ENCODE results near the gene S1PR2.
A peak's percentile ranks its signal among the peaks of the same experiment; 100 is the strongest.

Gene S1PR2

DNA sequence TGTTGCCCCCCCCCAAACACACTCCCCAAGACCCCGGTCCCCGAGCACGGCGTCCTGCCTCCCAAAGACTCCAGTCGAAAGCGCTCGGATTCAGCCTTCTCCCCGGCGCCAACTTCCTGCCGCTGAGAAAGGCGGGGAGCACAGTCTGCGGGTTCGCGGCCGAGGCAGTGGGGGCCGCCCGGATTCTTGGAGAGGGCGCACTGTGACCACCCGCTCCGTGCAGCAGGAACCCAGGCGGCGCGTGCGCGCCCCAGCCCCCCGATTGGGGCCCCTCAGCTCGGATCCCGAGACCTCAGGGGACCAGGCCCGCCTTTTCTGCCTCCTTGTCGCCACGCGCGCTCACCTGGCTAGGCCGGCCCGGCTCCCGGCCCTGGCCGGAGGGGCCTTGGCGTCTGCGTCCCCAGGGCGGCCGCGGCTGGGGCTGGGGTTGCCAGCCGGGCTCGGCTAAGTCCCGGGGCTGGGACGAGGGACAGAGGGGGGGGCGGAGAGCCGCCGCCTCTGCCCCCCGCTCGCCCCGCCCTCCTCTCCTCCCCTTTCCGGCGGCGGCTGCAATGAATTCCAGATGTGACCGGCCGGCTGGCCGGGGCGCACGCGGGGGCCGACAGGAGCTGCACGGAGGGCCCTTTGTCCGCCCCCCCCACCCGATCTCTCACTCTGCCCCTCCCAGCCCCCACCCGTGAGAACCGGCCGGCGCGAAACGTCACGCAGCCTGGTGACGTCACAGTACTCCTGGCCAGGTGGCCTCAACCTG is at the start of gene S1PR2:
S1PR2 (minus strand) TSS at position 471 of the 751 bp plus-strand sequence. CDS start 6,426 bp downstream, outside the sequence.
- peak; percentile 67 for DNase-seq (ENCODE audit: low read depth)

DNA sequence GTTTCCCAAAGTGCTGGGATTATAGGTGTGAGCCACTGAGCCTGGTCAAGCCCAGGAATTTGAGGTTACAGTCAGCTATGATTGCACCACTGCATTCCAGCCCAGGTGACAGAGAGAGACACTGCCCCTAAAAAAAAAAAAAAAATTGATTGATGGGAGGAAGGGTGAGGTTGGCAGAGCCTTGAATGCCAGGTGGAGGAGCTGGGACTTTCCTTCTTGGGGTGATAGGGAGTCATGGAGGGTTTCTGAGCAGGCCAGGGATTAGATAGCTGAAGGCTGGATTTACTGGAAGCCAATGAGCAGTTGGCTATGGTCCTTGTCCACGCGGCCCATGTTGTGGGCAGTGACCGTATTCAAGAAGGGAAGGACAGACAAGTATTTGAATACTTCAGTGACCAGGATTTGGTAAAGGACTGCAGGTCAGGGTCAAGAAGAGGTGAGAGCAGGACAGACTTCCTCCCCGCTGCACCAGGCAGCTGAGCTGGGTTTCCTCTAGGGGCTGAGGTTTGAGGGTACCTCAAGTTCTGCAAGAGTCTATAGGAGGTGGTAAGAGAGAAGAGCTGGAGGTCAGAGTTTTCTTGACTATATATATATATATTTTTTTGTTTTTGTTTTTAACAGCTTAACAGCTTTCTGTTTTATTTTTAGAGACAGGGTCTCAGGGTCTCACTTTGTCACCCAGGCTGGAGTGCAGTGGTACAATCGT is 48.8 kb upstream of the S1PR2 start:
- no peak for DNase-seq (ENCODE audit: low read depth)

- no peak for DNase-seq (ENCODE audit: low read depth)
These were observed 47.8 kb upstream of the S1PR2 start for GRCh38 chr19:10278935-10279334.

DNA sequence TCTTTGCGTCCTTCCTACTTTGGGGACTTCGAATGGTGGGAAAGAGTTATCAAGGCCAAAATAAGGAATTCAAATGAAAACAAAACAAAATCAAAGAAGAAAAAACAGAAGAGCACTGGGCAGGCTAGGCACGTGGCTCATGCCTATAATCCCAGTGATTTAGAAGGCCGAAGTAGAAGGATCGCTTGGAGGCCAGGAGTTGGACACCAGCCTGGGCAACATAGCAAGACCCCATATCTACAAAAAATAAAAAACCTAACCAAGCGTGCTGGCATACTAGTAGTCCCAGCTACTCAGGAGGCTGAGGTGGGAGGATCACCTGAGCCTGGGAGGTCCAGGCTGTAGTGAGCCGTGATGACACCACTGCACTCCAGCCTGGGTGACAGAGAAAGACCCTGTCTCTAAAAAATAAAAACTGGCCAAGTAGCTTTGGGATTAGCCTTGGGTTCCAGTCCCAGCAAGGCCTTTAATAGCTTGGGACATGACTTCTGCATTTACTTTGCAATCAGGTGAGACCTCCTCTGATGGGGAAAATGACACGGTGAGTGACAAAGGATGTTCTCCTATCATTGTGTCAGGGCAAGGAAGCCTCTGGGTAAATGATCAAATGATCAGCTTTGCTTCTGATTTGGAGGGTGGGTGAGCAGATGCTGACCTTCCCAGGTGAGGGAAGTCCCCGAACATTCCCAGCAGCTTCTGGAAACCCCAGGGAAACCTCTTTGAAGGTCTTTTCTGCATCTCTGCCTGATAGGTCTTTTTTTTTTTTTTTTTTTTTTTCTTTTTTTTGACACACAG is 46.9 kb upstream of the S1PR2 start:
- DNase-seq (ENCODE audit: low read depth): no peak

DNA sequence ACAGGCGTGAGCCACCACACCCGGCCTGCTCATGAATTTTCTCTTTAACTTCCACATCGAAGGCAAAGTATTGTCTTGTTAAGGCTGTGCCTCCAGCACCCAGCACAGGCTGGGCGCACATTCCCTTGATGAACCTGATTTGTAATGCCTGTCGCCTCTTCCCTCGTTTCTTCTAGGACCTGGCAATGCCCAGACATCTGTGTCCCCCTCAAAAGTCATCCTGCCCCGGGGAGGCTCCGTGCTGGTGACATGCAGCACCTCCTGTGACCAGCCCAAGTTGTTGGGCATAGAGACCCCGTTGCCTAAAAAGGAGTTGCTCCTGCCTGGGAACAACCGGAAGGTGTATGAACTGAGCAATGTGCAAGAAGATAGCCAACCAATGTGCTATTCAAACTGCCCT is 43.5 kb upstream of the S1PR2 start:
- no peak for DNase-seq (ENCODE audit: low read depth)

DNA sequence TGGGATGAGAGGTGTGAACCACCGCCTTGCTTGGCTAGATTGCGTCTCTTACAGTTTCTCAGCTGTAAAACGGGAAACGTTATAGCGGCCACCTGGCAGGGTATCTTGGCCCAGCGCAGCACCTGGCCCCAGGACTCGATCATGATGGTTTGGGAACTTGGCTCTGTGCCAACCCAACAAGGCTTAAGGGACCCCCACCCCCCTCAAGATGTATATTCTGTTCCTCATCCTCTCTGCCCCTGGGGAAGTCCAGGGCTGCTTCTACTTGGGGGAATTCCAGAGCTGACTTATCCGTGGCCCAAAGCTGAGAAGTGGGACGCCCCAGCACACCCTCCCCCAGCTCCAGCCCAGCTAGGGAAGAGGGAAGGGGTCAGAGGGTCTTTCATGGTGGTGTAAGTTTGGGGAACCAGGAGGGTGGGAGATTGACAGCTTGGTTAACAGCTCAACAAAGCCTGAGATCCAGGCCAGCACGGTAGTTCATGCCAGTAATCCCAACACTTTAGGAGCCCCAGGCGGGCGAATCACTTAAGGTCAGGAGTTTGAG is 40.5 kb upstream of the S1PR2 start:
- no peak for DNase-seq (ENCODE audit: low read depth)

GRCh38 chr19:10270616-10271394 is 39.7 kb upstream of the S1PR2 start, which contains the start of gene ICAM1:
ICAM1 (plus strand) TSS chr19:10271120; CDS start chr19:10271160, 40 bp downstream.
- DNase-seq (ENCODE audit: low read depth): peak; percentile 50

DNA sequence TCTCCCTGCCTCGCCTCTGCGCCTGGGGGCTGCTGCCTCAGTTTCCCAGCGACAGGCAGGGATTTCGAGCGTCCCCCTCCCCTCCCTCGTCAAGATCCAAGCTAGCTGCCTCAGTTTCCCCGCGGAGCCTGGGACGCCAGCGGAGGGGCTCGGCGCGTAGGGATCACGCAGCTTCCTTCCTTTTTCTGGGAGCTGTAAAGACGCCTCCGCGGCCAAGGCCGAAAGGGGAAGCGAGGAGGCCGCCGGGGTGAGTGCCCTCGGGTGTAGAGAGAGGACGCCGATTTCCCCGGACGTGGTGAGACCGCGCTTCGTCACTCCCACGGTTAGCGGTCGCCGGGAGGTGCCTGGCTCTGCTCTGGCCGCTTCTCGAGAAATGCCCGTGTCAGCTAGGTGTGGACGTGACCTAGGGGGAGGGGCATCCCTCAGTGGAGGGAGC is 39.1 kb upstream of the S1PR2 start:
- DNase-seq (ENCODE audit: low read depth): no peak

- peak; percentile 55 for DNase-seq (ENCODE audit: low read depth)
These were observed 38.4 kb upstream of the S1PR2 start for GRCh38 chr19:10269333-10270179.

- no peak for DNase-seq (ENCODE audit: low read depth)
These were observed 36.9 kb upstream of the S1PR2 start for GRCh38 chr19:10268071-10268470.

GRCh38 chr19:10266706-10267105 is 35.6 kb upstream of the S1PR2 start:
- DNase-seq (ENCODE audit: low read depth): no peak

GRCh38 chr19:10262771-10263170 is 31.6 kb upstream of the S1PR2 start:
- no peak for DNase-seq (ENCODE audit: low read depth)

DNA sequence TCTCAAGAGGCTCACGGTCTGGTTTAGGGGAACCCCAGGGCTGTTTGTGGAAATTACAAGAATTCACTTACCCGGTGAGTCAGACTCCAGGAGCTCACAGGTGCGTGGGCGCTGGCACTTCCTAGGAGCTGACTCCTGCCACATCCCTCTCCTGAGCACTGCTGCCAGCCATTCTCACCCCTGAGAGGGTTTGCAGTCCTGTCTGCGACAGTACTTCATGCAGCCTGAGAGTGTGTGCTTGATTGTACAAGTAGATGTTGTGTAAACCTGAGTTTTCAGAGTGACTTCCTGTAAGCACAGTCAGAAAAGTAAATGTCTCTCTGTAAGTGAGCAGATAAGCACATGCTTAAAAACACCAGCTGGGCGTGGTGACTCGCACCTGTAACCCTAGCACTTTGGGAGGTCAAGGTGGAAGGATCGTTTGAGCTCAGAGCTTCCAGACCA is 29.0 kb upstream of the S1PR2 start:
- no peak for DNase-seq (ENCODE audit: low read depth)

- DNase-seq (ENCODE audit: low read depth): peak; percentile 74
These were observed 28.2 kb upstream of the S1PR2 start for GRCh38 chr19:10259162-10259905.

DNA sequence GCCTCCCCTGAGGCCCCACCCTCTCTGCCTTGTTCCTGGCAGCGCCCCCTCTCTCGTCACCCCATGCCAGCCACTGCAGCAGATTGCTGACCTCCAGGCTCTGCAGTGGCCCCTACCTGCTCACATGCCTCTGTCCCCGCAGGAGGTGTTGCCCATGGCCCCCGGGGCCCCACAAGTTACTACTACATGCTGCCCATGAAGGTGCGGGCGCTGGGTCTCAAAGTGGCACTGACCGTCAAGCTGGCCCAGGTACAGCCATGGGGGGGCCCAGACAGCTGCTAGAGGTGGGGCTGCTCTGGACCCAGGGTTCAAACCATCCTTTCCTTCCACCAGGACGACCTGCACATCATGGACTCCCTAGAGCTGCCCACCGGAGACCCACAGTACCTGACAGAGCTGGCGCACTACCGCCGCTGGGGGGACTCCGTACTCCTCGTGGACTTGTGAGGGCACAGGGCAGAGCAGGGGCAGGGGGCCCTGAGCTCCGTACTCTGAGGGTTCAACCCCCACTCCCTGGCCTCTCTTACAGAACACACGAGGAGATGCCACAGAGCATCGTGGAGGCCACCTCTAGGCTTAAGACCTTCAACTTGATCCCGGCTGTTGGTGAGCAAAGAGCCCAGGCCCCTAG is 27.1 kb upstream of the S1PR2 start:
- no peak for DNase-seq (ENCODE audit: low read depth)

DNA sequence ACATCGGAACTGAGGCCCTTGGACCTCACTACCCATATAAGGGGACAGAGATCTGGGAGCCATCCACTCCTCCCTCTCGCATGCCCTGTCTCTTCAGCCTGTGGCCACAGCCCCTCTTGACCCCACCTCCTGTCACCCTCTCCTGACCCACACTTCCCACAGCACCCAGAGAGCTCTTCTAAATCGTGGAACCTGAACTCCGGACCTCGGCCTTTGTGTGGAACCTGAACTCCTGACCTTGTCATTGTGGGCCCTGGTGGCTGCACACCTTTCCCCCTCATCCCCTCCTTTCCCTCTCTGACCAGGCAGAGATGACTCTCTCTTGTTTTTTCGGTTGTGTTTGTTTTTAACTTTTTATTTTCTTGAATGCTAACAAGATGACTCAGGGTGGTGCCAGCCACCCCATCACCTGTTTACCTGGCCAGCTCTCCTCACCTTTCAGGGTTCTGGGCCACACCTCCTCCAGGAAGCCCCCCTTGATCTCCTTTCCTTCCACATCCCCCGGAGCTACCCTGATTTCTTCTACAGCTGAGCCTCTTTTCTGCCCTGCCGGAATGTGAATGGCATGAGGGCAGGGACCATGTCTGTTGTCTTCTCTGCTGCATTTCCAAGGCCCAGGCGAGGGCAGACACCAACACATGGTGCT is 26.0 kb upstream of the S1PR2 start:
- DNase-seq (ENCODE audit: low read depth): no peak

DNA sequence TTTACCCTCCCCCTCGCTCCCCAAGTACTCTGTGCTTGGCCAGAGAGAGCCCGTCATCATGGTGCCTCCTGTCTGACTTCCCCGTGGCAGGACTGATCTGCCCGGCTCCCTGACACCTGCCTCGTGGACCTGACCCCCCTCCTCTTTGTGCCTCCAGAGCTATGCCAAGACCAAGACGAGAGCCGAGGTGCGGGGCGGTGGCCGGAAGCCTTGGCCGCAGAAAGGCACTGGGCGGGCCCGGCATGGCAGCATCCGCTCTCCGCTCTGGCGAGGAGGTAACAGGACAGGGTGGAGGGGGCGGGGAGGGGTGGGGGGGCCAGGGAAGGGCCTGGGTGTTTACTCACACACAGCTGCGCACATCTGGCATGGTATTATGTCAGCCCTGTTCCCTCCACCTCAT is 25.4 kb upstream of the S1PR2 start:
- DNase-seq (ENCODE audit: low read depth): no peak

GRCh38 chr19:10255358-10255757 is 24.2 kb upstream of the S1PR2 start:
- DNase-seq (ENCODE audit: low read depth): no peak

DNA sequence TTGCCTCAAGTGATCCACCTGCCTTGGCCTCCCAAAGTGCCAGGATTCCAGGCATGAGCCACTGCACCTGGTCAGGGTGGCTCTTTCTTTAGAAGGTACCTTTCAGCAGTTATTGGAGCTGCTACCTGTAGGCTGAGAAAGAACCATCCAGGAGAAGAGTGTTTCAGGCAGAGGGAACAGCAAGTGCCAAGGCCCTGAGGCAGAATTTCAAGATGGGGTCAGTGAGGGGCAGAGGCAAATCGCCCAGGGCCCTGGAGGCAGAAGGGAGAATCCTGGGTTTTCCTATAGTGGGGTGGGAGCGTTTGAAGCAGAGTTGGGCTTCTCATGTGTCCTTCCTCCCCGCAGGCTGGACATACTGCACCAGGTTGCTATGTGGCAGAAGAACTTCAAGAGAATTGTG is 23.1 kb upstream of the S1PR2 start:
- no peak for DNase-seq (ENCODE audit: low read depth)

Data from fibroblast of gingiva (primary cell).